Subcutaneous adipose tissue (tissue), 4 donors: ENCODE data around the gene PACS1. TPM values are rescaled to one million over a fixed set of nuclear protein-coding genes. Genes with fewer than 3 reads are reported as not detected.

Experiments used
- total RNA-seq, 4 donors: library from RNA; depleted of rRNA; stranded (reverse); fragments of >200 nt; gene quantifications; one replicate each; pipeline ENCODE4 v1.1.0, GENCODE V29; 2016
- TF ChIP-seq, protein P1 (sequence below): fragments of 450-650 bp; IDR thresholded peaks from one replicate; pipeline ENCODE4 v1.5.1; 2016; ENCODE audit warnings: low read depth, mild to moderate bottlenecking, control low read depth, antibody characterized with exemption, moderate library complexity

Gene PACS1
- total RNA-seq, 4 donors from 2014 or later = 38.3 to 75.7 (median 41.0) TPM

DNA sequence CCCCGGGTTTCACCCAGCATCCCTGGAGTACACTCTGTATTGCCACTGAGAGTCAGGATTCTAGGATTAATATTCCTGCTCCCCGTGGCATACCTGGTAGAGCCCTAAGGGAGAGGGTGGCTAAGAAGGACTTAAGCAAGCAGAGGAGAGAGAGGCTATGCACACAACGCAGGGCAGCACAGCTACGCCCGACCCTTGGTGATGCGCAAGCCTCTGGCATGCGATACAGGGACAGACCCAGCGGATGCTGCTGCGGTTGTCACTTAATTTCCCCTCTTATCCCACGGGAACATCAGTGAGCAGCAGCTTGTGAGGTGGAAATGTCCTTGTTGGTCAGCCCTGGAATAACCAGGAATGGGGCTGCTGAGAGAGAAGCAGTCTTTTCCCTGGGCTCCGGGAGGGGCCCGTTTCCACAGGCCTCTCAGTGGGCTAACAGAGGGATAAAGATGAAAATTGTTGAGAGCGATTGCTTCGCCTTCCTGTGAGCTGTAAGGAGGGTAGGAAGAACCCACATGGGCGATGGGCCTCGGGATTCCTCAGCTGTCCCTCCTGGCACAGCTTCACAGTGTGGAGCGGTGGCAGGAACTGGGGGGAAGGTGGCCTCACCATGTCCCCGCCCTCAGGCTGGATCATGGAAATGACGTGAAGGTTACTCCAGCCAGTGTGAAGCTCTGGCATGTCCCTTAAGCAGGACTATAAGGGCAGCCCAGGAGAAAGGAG, 149.9 kb downstream of the PACS1 start:
- TF ChIP-seq, protein P1, sequence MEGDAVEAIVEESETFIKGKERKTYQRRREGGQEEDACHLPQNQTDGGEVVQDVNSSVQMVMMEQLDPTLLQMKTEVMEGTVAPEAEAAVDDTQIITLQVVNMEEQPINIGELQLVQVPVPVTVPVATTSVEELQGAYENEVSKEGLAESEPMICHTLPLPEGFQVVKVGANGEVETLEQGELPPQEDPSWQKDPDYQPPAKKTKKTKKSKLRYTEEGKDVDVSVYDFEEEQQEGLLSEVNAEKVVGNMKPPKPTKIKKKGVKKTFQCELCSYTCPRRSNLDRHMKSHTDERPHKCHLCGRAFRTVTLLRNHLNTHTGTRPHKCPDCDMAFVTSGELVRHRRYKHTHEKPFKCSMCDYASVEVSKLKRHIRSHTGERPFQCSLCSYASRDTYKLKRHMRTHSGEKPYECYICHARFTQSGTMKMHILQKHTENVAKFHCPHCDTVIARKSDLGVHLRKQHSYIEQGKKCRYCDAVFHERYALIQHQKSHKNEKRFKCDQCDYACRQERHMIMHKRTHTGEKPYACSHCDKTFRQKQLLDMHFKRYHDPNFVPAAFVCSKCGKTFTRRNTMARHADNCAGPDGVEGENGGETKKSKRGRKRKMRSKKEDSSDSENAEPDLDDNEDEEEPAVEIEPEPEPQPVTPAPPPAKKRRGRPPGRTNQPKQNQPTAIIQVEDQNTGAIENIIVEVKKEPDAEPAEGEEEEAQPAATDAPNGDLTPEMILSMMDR = no peak

DNA sequence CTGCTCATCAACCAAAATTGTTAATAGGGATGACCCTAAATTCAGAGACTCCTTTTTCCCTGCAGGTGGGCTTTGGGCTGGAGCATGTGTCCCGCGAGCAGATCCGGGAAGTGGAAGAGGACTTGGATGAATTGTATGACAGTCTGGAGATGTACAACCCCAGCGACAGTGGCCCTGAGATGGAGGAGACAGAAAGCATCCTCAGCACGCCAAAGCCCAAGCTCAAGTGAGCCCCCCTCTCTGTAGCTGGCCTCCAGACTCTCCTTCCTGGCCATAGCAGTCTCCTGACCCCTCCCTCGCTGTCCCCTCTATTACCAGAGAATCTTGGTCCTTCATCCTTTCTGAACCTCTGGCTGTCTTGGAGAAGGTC, 150.5 kb downstream of the PACS1 start:
- TF ChIP-seq, protein P1 = no peak

DNA sequence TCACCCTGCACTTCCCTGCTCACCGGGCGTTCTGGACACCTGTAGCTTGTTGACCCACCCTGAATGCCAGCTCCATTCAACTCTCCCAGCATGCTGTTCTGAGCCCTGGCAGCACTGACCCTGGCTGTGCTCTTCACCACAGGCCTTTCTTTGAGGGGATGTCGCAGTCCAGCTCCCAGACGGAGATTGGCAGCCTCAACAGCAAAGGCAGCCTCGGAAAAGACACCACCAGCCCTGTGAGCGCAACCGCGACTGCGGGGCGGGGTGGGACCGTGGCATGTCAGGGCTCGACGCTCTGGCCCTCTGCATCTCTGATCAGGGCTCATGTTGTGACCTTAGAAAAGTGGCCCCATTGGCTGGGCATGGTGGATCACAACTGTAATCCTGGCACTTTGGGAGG, 150.9 kb downstream of the PACS1 start:
- TF ChIP-seq, protein P1 = no peak

DNA sequence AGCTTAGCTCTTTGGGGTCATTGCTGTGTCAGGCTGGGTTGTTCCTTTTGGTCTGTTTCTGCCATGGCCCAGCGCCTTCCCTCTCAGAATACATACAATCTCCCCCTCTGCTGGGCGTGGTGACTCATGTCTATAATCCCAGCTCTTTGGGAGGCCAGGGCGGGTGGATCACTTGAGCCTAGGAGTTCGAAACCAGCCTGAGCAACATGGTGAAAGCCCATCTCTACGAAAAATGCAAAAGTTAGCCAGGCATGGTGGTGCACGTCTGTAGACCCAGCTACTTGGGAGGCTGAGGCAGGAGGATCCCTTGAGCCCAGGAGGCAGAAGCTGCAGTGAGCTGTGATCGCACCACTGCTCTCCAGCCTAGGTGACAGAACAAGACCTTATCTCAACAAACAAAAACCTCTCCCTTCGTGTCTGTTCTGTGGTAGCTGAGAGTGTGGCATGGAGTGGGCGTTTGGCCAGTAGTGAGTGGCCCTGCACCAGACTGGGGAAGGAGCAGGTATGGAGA, 151.7 kb downstream of the PACS1 start:
- TF ChIP-seq, protein P1 = no peak

DNA sequence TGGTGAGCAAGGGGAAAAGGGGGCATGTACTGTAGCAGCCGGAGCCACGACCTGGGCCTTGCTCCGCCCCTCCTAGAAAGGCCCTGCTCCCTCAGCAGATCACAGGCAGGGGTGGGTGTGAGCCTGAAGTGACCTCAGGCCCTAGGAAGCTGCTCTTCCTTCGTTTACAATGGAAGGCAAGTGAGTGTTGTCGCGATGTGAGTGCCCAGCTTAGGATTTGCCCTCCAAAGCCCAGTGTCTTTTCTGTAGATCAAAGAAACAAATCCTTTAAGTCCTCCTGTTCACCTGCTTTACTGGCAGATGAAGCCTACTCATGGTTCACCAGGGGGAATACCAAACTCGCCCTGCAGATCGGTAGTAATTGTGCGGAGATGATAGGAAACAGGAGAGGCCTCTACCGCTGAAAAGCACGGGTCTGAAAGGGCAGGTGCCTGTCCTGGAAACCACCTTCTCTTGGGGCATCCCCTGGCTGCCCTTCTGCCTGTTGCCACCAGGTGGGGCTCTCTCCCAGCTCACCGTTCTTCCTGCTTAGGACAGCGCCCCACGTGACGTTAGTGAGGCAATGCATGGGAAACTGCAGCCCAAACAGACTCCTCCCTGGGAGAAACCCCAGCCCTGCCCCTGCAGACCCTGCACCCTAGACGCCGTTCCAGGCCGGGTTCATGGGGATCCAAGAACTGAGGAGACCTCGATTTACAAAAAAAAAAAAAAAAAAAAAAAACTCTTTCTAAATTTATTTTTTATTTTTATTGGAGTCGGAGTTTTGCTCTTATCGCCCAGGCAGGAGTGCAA, 152.5 kb downstream of the PACS1 start:
- TF ChIP-seq, protein P1 = no peak

DNA sequence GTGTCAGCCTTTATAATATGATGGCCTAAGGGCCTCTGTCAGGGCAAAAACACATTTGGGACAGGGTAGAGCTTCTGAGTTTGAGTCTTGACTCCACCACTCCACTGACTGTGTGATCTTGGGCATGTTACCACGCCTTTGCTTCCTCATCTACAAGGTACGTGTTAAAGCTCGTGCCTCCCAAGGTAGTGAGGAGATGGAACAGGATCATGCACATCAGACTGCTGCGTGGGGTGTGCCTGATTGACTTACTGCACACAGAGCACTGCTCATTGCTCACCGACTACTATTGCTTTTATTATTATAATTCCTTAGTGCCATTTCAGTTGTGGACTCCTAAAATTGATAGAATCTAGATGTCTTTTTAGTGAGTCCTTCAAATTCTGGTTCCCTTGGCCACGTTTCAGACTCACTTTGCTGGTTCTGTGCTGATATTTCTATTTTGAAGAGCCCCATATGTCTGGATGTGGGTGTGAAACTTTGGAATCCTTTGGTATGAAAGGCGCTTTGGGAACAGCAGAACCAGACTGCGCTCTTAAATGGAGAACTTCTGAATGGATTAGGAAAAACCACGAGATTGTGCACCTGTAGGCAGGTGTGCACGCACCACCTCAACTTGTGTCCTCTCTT, 154.3 kb downstream of the PACS1 start:
- TF ChIP-seq, protein P1 = no peak

DNA sequence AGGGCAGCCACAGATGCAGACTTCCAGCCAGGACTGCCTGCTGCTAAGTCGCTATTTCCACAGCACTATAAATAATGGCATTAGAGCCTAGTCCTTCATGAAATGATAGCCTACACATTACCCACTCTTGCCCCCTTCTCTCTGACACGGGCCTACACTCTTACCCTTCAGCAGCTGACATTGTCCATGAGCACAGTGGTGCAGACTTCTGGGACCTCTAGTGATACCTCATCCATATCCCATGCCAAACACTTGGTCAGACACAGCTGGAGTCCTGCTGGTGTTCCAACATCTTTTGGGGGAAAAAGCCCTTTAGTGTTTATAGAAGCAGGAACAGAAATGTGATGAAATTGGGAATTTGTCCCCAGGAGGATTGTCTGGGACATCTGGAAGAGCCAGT, 155.0 kb downstream of the PACS1 start:
- TF ChIP-seq, protein P1 = no peak
